ENCODE data around the gene FAM83C. TPM values are rescaled to one million over a fixed set of nuclear protein-coding genes. Genes with fewer than 3 reads are reported as not detected.

Gene FAM83C
- total RNA-seq, 4 donors from 2014 or later: not detected

DNA sequence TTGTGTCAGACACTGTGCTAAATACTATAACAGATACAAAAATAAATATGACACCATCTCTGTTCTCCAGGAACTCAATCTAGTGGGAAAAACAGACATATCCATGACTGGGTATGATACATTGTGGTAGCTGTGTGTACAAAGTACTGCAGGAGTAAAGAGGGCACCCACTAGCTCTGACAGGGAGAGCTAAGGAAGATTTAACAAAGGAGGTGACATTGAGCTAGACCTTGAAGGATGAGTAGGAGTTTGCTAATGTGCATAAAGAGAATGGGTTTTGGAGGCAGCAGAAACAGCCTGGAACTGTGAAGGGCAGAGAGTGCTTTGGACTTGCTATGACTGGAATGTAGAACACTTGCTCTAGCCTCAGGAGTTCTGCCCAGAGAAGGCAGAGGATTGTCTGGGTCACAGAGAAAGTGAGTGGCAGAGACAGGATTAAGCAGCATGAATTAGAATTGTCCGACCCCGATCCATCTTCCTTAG lies 51.4 kb downstream of the FAM83C start:
- TF ChIP-seq POLR2A (IDR thresholded peaks at IDR 0.05): no peak
- TF ChIP-seq, protein P1, sequence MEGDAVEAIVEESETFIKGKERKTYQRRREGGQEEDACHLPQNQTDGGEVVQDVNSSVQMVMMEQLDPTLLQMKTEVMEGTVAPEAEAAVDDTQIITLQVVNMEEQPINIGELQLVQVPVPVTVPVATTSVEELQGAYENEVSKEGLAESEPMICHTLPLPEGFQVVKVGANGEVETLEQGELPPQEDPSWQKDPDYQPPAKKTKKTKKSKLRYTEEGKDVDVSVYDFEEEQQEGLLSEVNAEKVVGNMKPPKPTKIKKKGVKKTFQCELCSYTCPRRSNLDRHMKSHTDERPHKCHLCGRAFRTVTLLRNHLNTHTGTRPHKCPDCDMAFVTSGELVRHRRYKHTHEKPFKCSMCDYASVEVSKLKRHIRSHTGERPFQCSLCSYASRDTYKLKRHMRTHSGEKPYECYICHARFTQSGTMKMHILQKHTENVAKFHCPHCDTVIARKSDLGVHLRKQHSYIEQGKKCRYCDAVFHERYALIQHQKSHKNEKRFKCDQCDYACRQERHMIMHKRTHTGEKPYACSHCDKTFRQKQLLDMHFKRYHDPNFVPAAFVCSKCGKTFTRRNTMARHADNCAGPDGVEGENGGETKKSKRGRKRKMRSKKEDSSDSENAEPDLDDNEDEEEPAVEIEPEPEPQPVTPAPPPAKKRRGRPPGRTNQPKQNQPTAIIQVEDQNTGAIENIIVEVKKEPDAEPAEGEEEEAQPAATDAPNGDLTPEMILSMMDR (IDR thresholded peaks at IDR 0.05): no peak
- H3K9me3 ChIP-seq: no peaks in the 10 kb centered on the region
- no peaks in the 10 kb centered on the region for H3K36me3 ChIP-seq
- H3K4me1 ChIP-seq: no peaks in the 10 kb centered on the region
- no peak for DNase-seq
- no peak overlapping the region for H3K4me3 ChIP-seq
- no peak overlapping the region for H3K27ac ChIP-seq
- H3K27me3 ChIP-seq: no peaks in the 10 kb centered on the region

DNA sequence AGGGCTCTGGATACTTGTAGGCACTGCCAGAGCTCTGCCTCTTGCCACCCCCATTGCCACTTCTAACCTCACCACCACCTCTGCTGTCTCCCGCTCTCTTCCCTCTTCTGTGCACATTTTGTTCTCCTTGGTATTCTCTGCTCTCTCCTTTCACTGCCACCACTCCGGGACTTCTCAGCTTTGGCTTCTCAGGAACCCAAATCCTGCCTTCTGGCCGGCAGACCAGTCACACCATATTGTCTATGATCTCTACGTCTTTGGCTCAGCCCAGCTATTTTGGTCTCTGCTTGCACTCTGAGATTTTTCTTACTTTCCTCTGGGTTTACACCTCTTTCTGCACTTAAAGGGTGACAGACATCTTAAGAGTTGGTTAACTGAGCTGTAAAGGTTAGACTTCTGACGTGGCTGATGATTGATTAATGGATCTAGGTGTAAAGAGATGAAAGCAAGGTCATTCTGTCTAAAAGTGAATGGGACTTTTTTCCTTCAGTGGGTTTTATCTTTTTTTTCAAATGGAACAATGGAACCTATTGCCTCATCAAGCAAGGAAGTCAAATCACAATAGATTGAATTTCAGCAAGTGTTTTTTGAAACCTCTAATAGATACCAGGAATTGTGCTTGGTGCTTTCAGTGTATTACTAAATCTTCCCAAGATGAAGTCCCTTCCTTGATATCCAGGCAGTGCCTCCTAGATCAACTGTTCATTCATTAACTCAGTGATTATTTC lies 52.0 kb downstream of the FAM83C start:
- no peaks in the 10 kb centered on the region for H3K36me3 ChIP-seq
- no peaks in the 10 kb centered on the region for H3K27me3 ChIP-seq
- no peak for DNase-seq
- no peak for TF ChIP-seq POLR2A (IDR thresholded peaks at IDR 0.05)
- TF ChIP-seq, protein P1 (IDR thresholded peaks at IDR 0.05): no peak
- no peak overlapping the region for H3K4me3 ChIP-seq
- no peaks in the 10 kb centered on the region for H3K9me3 ChIP-seq
- no peak overlapping the region for H3K27ac ChIP-seq
- no peaks in the 10 kb centered on the region for H3K4me1 ChIP-seq

DNA sequence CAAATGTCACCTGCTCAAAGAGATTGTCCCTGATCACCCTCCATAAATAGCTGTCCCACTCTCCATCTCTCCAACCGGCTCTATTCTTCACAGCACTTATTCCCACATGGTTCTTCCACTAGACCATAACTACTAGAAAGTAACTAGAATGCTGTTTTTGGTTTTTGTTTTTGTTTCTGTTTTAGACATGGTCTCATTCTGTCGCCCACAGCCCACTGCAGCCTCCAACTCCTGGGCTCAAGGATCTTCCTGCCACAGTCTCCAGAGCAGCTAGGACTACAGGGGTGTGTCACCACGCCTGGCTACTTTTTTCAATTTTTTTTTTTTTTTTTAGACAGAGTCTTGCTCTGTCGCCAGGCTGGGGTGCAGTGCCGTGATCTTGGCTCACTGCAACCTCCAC lies 53.5 kb downstream of the FAM83C start:
- Histone ChIP-seq H3K4me3 (no peak overlapping the region), H3K27ac (no peak overlapping the region), H3K27me3 (no peaks in the 10 kb centered on the region), H3K9me3 (no peaks in the 10 kb centered on the region), H3K36me3 (no peaks in the 10 kb centered on the region), H3K4me1 (no peaks in the 10 kb centered on the region)
- DNase-seq: no peak
- no peak for TF ChIP-seq POLR2A (IDR thresholded peaks at IDR 0.05)
- TF ChIP-seq, protein P1 (IDR thresholded peaks at IDR 0.05): no peak

DNA sequence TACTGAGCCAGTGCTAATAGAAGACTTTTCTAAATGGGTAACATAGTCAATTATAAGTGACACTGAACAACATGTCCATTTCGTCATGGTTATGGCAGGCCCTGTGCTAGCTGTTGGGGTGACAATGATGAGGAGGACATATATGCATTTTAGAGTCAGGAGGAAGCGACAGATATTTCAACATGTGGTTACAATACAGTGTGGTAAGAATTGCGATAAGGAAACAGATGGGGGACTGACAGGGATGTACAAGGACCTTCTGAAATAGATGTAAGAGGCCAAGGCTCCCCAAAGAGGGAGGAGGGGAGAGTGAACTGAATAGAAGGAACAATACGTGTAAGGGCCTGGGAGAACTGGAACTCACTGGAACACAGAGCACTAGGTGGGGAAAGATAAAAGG lies 54.1 kb downstream of the FAM83C start:
- H3K4me1 ChIP-seq: no peaks in the 10 kb centered on the region
- no peak overlapping the region for H3K27ac ChIP-seq
- H3K9me3 ChIP-seq: no peaks in the 10 kb centered on the region
- no peaks in the 10 kb centered on the region for H3K36me3 ChIP-seq
- DNase-seq: no peak
- TF ChIP-seq, protein P1 (IDR thresholded peaks at IDR 0.05): no peak
- TF ChIP-seq POLR2A (IDR thresholded peaks at IDR 0.05): no peak
- no peak overlapping the region for H3K4me3 ChIP-seq
- no peaks in the 10 kb centered on the region for H3K27me3 ChIP-seq

DNA sequence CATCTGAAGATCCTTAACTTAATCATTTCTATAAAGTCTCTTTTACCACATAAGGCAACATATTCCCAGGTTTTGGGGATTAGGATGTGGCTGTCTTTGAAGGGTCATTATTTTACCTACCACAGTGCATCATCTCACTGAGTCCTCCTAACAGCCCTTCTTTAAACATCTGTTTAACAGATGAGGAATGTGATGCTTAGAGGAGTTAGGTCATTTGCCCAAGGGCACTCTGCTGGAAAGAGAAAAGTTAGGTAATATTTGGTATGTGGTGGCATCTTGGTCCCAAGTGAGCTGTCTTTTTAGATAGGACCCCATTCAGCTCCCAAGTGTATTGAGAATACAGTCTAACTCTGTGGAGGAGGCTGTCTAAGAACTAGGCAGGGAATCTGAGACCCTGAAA lies 54.7 kb downstream of the FAM83C start:
- no peaks in the 10 kb centered on the region for H3K27me3 ChIP-seq

More for the DNA sequence above, 54.7 kb downstream of the FAM83C start:
- Histone ChIP-seq H3K27ac (no peak overlapping the region), H3K4me1 (no peaks in the 10 kb centered on the region), H3K4me3 (no peak overlapping the region), H3K9me3 (no peaks in the 10 kb centered on the region), H3K36me3 (no peaks in the 10 kb centered on the region)
- no peak for DNase-seq
- no peak for TF ChIP-seq POLR2A (IDR thresholded peaks at IDR 0.05)
- TF ChIP-seq, protein P1 (IDR thresholded peaks at IDR 0.05): no peak

Measured in Peyer's patch (tissue), 4 donors.